Duodenal mucosa (tissue), 2 donors: ENCODE measurements around the gene CDK2AP2.

Experiments used
- H3K27ac ChIP-seq: one replicate; pipeline ENCODE4 v1.7.0; 2013; ENCODE audit warnings: low read depth, low read length
- H3K27me3 ChIP-seq, 2 donors: one replicate each; pipeline ENCODE4 v1.7.0; 2013; ENCODE audit warnings: low read length in 2 of 2, control low read depth in 1 of 2; ENCODE audit not compliant: insufficient read depth in 2 of 2, control insufficient read depth in 1 of 2
- H3K36me3 ChIP-seq, 2 donors: one replicate each; pipeline ENCODE4 v1.7.0; 2013; ENCODE audit warnings: low read length in 2 of 2, control low read depth in 1 of 2; ENCODE audit not compliant: insufficient read depth in 2 of 2, control insufficient read depth in 1 of 2
- H3K4me1 ChIP-seq, 2 donors: one replicate each; pipeline ENCODE4 v1.7.0; 2013; ENCODE audit warnings: low read length in 2 of 2, control low read depth in 1 of 2; ENCODE audit not compliant: insufficient read depth in 2 of 2, control insufficient read depth in 1 of 2
- H3K4me3 ChIP-seq, 2 donors: one replicate each; pipeline ENCODE4 v1.7.0; 2013; ENCODE audit warnings: low read length in 2 of 2, low read depth in 1 of 2
- H3K9ac ChIP-seq, 2 donors: one replicate each; pipeline ENCODE4 v1.7.0; 2013; ENCODE audit warnings: low read length in 2 of 2, low read depth in 1 of 2
- H3K9me3 ChIP-seq, 2 donors: one replicate each; pipeline ENCODE4 v1.7.0; 2013; ENCODE audit warnings: low read length in 2 of 2, control low read depth in 1 of 2; ENCODE audit not compliant: control insufficient read depth in 1 of 2

The CDK2AP2 gene

DNA sequence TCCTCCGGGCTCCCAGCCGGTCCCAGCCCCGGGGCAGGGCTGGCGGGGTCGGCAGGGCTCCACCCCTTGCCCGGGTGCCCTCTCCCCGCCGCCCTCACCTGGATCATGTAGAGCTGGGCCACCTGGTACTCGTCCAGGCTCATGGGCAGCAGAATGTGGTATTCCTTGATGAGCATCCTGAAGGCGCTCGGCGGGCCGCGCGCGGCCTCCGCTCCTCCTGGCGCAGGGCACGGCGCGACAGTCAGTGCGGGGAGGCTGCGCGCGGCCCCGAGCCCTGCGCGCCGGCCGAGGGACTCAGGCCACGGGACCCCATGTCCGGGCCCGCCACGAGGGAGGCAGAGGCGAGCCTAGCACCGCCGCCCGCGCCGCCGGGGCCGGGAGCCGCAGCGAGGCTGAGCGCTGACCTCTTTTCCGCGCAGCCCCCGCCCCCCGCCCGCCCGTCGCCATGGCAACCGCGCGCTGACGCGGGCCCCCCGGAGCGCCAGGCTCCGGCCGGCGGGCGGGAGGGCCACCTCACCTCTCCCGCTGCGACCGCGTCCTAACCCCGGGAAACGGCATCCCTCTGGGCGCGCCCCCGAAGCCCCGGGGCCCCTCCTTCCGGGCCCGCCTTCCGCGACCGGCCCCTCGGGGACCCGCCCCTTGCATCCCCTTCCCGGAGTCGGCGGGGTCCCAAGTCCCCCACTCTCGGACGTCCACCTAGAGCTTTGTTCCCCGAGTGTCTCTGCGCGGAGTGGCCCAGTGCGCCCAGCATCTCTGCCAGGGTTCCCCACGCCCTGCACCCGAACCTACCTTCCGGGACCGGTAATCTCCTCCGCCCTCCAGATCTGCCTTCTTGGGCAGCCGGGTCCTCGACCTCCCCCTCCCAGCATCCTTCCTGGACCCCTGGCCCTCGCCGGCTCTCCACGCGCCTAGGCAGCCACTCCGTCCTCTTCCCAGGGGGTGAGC is 3.7 kb downstream of the CDK2AP2 start:
- Histone ChIP-seq H3K27ac (peak overlapping the region; percentile 98), H3K9ac (peak overlapping the region; percentile 80 to 87), H3K4me1 (peaks cover 17 to 44% of the 10 kb centered on the region in 2 donors), H3K9me3 (no peaks in the 10 kb centered on the region), H3K4me3 (peak overlapping the region; percentile 82 to 93), H3K36me3 (peaks cover 10 to 28% of the 10 kb centered on the region in 2 donors), H3K27me3 (no peaks in the 10 kb centered on the region)

- Histone ChIP-seq H3K4me1 (peaks cover 17 to 38% of the 10 kb centered on the region in 2 donors), H3K9ac (peak overlapping the region in 1 of 2 donors; percentile 33), H3K27me3 (no peaks in the 10 kb centered on the region), H3K27ac (no peak overlapping the region), H3K36me3 (peaks cover 10 to 37% of the 10 kb centered on the region in 2 donors), H3K9me3 (no peaks in the 10 kb centered on the region), H3K4me3 (peak overlapping the region; percentile 31 to 36)
These were observed 4.6 kb downstream of the CDK2AP2 start for GRCh38 chr11:67503119-67504004.

DNA sequence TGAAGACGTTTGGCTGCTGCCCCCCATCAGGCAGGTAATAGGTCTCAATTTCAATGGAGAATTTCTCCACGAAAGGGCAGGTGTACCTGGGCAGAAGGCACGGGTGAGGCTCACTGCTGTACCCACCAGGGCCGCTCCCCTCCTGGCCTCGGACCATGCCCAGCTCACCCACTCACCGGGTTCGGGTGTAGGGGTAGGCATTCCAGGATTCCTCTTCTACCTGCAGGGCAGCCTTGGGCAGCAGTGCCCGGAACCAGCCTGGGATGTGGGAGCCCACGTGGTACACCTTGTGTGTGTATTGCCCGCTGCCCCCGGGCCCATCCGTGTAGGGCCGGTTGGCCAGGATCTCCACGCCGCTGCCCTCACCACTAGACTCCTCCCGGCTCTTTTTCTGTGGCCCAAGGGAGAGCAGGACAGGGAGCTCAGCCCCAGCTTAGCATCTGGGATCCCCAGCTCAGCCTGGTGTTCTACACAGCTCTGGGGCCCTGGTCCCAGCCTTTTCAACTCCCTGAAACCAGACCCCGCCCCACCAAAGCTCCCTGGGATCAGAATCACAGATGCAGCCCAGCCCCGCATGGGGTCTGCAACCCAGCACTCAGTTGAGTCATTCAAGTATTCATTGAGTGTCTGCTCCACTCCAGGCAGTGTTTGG is 5.5 kb downstream of the CDK2AP2 start:
- Histone ChIP-seq H3K9me3 (no peaks in the 10 kb centered on the region), H3K9ac (no peak overlapping the region), H3K4me1 (peaks cover 17 to 36% of the 10 kb centered on the region in 2 donors), H3K4me3 (no peak overlapping the region), H3K36me3 (peaks cover 10 to 45% of the 10 kb centered on the region in 2 donors), H3K27me3 (no peaks in the 10 kb centered on the region), H3K27ac (no peak overlapping the region)

DNA sequence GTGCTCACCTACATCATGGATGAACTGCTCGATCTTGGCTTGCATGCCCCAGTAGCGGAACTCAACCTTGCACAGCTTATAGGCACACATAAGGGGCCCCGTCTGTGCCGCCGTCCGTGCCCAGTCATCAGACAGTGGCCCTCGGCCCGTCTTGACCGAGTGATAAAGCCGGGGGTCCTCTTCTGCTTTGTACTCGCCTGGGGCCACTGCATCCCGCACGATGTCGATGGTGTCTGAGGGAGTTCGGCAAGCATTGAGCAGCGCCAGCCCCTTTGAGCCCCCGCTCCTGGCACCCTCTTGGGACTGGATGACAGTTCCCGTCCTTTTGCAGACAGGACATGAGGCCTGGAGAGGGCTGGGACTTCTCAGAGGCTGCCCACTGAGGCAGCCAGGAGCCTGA is 6.1 kb downstream of the CDK2AP2 start:
- no peak overlapping the region for H3K4me3 ChIP-seq
- H3K27ac ChIP-seq, result no peak overlapping the region
- H3K9ac ChIP-seq, result no peak overlapping the region
- no peaks in the 10 kb centered on the region for H3K27me3 ChIP-seq
- H3K4me1 ChIP-seq, result peaks cover 17 to 30% of the 10 kb centered on the region in 2 donors
- peaks cover 13 to 50% of the 10 kb centered on the region in 2 donors for H3K36me3 ChIP-seq
- H3K9me3 ChIP-seq, result no peaks in the 10 kb centered on the region

GRCh38 chr11:67500831-67501715 is 6.9 kb downstream of the CDK2AP2 start:
- Histone ChIP-seq H3K27me3 (no peaks in the 10 kb centered on the region), H3K4me3 (no peak overlapping the region), H3K4me1 (peaks cover 10 to 22% of the 10 kb centered on the region in 2 donors), H3K9me3 (no peaks in the 10 kb centered on the region), H3K27ac (no peak overlapping the region), H3K36me3 (peaks cover 14 to 49% of the 10 kb centered on the region in 2 donors), H3K9ac (no peak overlapping the region)

- Histone ChIP-seq H3K36me3 (peaks cover 14 to 55% of the 10 kb centered on the region in 2 donors), H3K4me1 (peaks cover 6 to 16% of the 10 kb centered on the region in 2 donors)
These were observed 7.5 kb downstream of the CDK2AP2 start for GRCh38 chr11:67500484-67500821.

GRCh38 chr11:67499808-67500483 is 8.0 kb downstream of the CDK2AP2 start:
- Histone ChIP-seq H3K36me3 (peaks cover 14 to 60% of the 10 kb centered on the region in 2 donors), H3K9ac (no peak overlapping the region), H3K27me3 (no peaks in the 10 kb centered on the region), H3K4me3 (no peak overlapping the region), H3K9me3 (no peaks in the 10 kb centered on the region), H3K27ac (no peak overlapping the region), H3K4me1 (peaks cover 6 to 14% of the 10 kb centered on the region in 2 donors)

More at GRCh38 chr11:67500484-67500821, 7.5 kb downstream of the CDK2AP2 start:
- Histone ChIP-seq H3K4me3 (no peak overlapping the region), H3K27me3 (no peaks in the 10 kb centered on the region), H3K27ac (no peak overlapping the region), H3K9me3 (no peaks in the 10 kb centered on the region), H3K9ac (no peak overlapping the region)

- Histone ChIP-seq H3K36me3 (peaks cover 17 to 64% of the 10 kb centered on the region in 2 donors), H3K4me1 (peaks cover 2 to 6% of the 10 kb centered on the region in 2 donors), H3K27me3 (no peaks in the 10 kb centered on the region), H3K9me3 (no peaks in the 10 kb centered on the region), H3K4me3 (no peak overlapping the region), H3K9ac (no peak overlapping the region), H3K27ac (no peak overlapping the region)
These were observed 9.4 kb downstream of the CDK2AP2 start for GRCh38 chr11:67498544-67498972.
